Measurements from ENCODE around the gene PUS10.
A peak's percentile ranks its signal among the peaks of the same experiment; 100 is the strongest.

The PUS10 gene

GRCh38 chr2:60966507-60967405 lies 51.3 kb downstream of the PUS10 start:
- no peak for DNase-seq
- no peak for ATAC-seq

- no peak for DNase-seq
- ATAC-seq = no peak
These were observed 52.6 kb downstream of the PUS10 start for GRCh38 chr2:60965499-60965785.

GRCh38 chr2:60964651-60965498 lies 53.2 kb downstream of the PUS10 start:
- ATAC-seq (no peak), DNase-seq (no peak)

- no peak for ATAC-seq
These were observed 54.9 kb downstream of the PUS10 start for GRCh38 chr2:60963190-60963589.

GRCh38 chr2:60962528-60962927 lies 55.5 kb downstream of the PUS10 start:
- ATAC-seq (no peak), DNase-seq (no peak)

More at GRCh38 chr2:60963190-60963589, 54.9 kb downstream of the PUS10 start:
- no peak for DNase-seq

GRCh38 chr2:60961457-60961856 lies 56.6 kb downstream of the PUS10 start:
- ATAC-seq = no peak

GRCh38 chr2:60960706-60961105 lies 57.3 kb downstream of the PUS10 start:
- ATAC-seq (no peak), DNase-seq (no peak)

More at GRCh38 chr2:60961457-60961856, 56.6 kb downstream of the PUS10 start:
- DNase-seq = no peak

- no peak for DNase-seq
- ATAC-seq = no peak
These were observed 58.6 kb downstream of the PUS10 start for GRCh38 chr2:60959501-60959900.

GRCh38 chr2:60958800-60959199 lies 59.3 kb downstream of the PUS10 start:
- DNase-seq = no peak
- ATAC-seq = no peak

- DNase-seq (no peak), ATAC-seq (no peak)
These were observed 59.7 kb downstream of the PUS10 start for GRCh38 chr2:60958361-60958760.

- DNase-seq = no peak
- ATAC-seq = peak; percentile 12
These were observed 60.4 kb downstream of the PUS10 start for GRCh38 chr2:60957643-60958042.

- ATAC-seq = no peak
- DNase-seq = no peak
These were observed 60.8 kb downstream of the PUS10 start for GRCh38 chr2:60957224-60957623.

- ATAC-seq = peak; percentile 80
These were observed 63.9 kb downstream of the PUS10 start for GRCh38 chr2:60954139-60954538.

GRCh38 chr2:60948926-60949579 lies 69.0 kb downstream of the PUS10 start:
- DNase-seq (no peak), ATAC-seq (peak; percentile 90)

More at GRCh38 chr2:60954139-60954538, 63.9 kb downstream of the PUS10 start:
- no peak for DNase-seq

GRCh38 chr2:60948161-60948560 lies 69.9 kb downstream of the PUS10 start:
- ATAC-seq = no peak
- no peak for DNase-seq

- DNase-seq (no peak), ATAC-seq (no peak)
These were observed 71.0 kb downstream of the PUS10 start for GRCh38 chr2:60947056-60947455.

GRCh38 chr2:60945341-60945740 lies 72.7 kb downstream of the PUS10 start:
- no peak for ATAC-seq
- DNase-seq = no peak

GRCh38 chr2:60939622-60940021 lies 78.4 kb downstream of the PUS10 start:
- ATAC-seq = no peak
- no peak for DNase-seq

GRCh38 chr2:60938301-60938700 lies 79.8 kb downstream of the PUS10 start:
- DNase-seq = no peak
- ATAC-seq = no peak

- no peak for DNase-seq
- ATAC-seq = peak; percentile 34
These were observed 81.3 kb downstream of the PUS10 start for GRCh38 chr2:60936757-60937156.

GRCh38 chr2:60934165-60934722 lies 83.8 kb downstream of the PUS10 start:
- ATAC-seq = no peak
- no peak for DNase-seq

GRCh38 chr2:60932954-60933353 lies 85.1 kb downstream of the PUS10 start:
- ATAC-seq = no peak
- no peak for DNase-seq
